Nephron progenitor cell (in vitro differentiated cells): ENCODE data around the gene GALNT2.

Source experiments
- DNase-seq: peaks from one replicate; pipeline ENCODE4 v3.0.0; 2021
- H3K27ac Mint-ChIP-seq: 2 replicates; pipeline ENCODE4 v1.8.0; 2021; ENCODE audit warnings: mild to moderate bottlenecking, moderate library complexity, mixed read lengths
- H3K27me3 Mint-ChIP-seq: 2 replicates; pipeline ENCODE4 v1.8.0; 2021; ENCODE audit warnings: mild to moderate bottlenecking, low read depth, mixed read lengths; ENCODE audit not compliant: poor library complexity
- H3K36me3 Mint-ChIP-seq: 2 replicates; pipeline ENCODE4 v1.8.0; 2021; ENCODE audit warnings: low read depth, mixed read lengths
- H3K4me1 Mint-ChIP-seq: 2 replicates; pipeline ENCODE4 v1.8.0; 2021; ENCODE audit warnings: mixed read lengths
- H3K4me3 Mint-ChIP-seq: 2 replicates; pipeline ENCODE4 v1.8.0; 2021; ENCODE audit warnings: mild to moderate bottlenecking, moderate library complexity, mixed read lengths
- H3K9me3 Mint-ChIP-seq: 2 replicates; pipeline ENCODE4 v1.8.0; 2021; ENCODE audit warnings: mild to moderate bottlenecking, moderate library complexity, mixed read lengths
- TF ChIP-seq, protein P1 (sequence below): fragments of 200-600 bp; sonication (generic); IDR thresholded peaks from 2 replicates; pipeline ENCODE4 v1.5.0; 2021; ENCODE audit warnings: antibody characterized with exemption

Gene GALNT2

DNA sequence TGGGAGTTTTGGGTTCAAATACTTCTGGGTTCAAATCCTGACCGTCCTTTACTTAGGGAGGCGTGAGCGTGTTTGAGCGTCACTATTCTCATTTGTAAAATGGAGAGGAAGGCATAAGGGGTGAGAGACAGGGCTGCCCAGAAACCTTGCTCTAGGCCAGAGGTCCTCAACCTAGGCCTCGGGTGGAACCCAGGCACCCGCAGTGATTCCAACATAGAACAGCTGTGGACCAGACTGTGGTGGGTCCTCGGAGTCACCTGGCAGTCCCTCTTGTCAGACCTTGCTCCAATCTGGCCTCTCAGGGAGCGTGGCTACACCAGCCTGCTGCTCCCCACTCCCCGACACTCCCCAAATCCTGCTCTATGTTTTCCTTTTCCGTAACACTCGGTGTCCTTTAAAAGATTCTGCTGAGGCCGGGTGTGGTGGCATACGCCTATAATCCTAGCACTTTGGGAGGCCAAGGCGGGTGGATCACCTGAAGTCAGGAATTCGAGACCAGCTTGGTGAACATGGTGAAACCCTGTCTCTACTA, 242.7 kb downstream of the GALNT2 start:
- Mint-ChIP-seq H3K27me3 (peaks cover 11% of the 10 kb centered on the region), H3K4me1 (no peaks in the 10 kb centered on the region), H3K27ac (no peak overlapping the region), H3K4me3 (no peak overlapping the region), H3K9me3 (no peaks in the 10 kb centered on the region), H3K36me3 (no peaks in the 10 kb centered on the region)
- TF ChIP-seq, protein P1, sequence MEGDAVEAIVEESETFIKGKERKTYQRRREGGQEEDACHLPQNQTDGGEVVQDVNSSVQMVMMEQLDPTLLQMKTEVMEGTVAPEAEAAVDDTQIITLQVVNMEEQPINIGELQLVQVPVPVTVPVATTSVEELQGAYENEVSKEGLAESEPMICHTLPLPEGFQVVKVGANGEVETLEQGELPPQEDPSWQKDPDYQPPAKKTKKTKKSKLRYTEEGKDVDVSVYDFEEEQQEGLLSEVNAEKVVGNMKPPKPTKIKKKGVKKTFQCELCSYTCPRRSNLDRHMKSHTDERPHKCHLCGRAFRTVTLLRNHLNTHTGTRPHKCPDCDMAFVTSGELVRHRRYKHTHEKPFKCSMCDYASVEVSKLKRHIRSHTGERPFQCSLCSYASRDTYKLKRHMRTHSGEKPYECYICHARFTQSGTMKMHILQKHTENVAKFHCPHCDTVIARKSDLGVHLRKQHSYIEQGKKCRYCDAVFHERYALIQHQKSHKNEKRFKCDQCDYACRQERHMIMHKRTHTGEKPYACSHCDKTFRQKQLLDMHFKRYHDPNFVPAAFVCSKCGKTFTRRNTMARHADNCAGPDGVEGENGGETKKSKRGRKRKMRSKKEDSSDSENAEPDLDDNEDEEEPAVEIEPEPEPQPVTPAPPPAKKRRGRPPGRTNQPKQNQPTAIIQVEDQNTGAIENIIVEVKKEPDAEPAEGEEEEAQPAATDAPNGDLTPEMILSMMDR, result no peak
- no peak for DNase-seq

DNA sequence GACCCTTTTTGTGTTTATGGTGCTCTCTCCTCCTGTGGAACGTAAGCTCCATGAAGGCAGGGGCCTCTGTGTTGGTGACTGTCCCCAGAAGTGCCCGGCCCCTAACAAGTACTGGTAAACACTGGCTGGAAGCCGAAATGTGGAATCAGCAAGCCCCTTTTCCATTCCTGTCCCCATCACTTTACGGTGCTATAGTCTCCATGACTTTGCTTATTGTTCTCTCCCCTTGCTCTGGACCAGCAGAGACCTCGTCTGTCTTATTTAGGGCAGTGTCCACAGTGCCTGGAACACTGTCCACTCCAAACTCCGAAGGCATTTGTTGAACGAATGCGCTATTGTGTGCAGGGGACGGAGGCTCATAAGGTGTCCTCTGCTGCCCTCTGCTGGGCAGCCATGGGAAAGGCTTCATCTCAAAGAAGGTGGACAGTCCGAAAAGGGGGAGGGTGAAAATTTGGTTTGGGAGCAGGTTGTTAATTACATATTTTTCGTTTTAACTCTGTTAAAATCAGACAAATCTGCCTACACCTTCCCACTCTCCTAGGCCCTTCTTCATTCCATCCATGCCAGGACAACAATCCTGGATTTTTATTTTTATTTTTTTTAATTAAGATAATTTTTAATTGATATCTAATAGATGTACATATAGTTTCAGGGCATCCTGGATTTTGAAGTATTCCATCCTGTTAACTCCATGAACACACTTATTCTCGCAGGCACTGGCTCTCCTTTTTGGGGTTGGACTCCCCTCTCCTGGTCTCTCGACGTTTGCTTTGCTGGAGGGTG, 243.5 kb downstream of the GALNT2 start:
- no peaks in the 10 kb centered on the region for H3K9me3 Mint-ChIP-seq
- TF ChIP-seq, protein P1, result peak; percentile 94
- no peak overlapping the region for H3K27ac Mint-ChIP-seq
- no peak overlapping the region for H3K4me3 Mint-ChIP-seq
- H3K27me3 Mint-ChIP-seq, result peaks cover 11% of the 10 kb centered on the region
- H3K4me1 Mint-ChIP-seq, result no peaks in the 10 kb centered on the region
- DNase-seq, result peak; percentile 79
- H3K36me3 Mint-ChIP-seq, result no peaks in the 10 kb centered on the region

DNA sequence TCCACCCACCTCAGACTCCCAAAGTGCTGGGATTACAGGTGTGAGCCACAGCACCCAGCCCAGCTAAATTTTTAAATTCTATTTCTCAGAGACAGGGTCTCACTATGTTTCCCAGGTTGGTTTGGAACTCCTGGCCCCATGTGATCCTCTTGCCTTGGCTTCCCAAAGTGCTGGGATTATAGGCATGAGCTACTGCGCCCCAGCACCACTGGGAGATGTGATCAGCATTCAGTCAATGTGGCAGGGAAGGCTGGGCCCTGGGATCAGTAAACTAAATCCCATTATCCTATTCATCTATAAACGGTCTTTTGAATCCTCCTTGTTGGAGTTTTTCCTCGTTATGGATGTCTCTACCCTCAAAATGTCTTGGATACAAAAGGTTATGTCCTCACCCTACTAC, 245.6 kb downstream of the GALNT2 start:
- Mint-ChIP-seq H3K27me3 (peaks cover 15% of the 10 kb centered on the region), H3K27ac (no peak overlapping the region), H3K4me3 (no peak overlapping the region), H3K4me1 (no peaks in the 10 kb centered on the region), H3K9me3 (no peaks in the 10 kb centered on the region), H3K36me3 (no peaks in the 10 kb centered on the region)
- DNase-seq, result no peak
- TF ChIP-seq, protein P1, result no peak

DNA sequence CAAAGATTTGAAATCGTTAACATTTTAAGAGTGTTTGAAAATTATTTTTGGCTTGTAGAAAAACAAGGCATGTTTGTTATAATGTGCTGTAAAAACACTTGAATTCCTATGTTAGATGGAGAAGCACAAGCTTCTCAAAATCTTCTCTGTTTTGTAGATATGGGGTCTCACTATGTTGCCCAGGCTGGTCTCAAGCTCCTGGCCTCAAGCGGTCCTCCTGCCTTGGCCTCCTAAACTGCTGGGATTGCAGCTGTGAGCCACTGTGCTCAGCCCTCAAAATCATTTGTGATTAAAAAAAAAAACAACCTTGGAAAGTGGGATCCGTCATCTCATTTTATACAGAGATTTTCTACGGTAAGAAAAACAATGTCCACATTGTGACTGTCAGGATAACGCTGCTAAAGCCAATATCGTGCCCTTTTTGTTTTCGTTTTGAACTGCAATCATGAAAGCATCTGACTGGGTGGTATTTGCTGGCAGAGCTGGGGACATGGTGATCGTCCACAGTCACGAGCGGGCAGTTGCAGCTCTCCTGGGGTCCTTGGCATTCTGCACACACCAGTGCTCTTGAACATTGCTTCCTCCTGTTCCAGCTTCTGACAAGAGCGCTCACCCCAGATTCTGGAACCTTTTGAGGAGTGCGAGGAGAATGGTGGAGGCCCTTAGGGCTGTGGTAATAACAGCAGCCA, 246.6 kb downstream of the GALNT2 start:
- Mint-ChIP-seq H3K4me1 (no peaks in the 10 kb centered on the region), H3K27ac (no peak overlapping the region), H3K9me3 (no peaks in the 10 kb centered on the region), H3K36me3 (no peaks in the 10 kb centered on the region), H3K27me3 (peaks cover 15% of the 10 kb centered on the region), H3K4me3 (no peak overlapping the region)
- TF ChIP-seq, protein P1, result no peak
- no peak for DNase-seq

DNA sequence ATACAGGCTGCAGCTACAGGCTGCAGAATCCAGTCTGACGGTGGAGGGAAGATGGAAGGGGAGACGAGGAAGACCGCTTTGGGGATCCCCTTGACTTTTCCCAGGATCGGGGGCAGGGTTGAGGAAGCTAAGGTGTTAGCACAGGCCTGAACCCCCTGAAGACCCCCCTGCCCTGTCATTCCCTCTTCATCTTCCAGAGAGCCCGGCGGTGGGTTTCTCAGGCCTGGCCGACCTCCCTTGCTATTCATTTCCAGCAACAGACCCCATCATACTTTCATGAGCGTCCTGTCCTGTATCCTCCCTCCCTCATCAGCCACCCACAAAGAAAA, 247.1 kb downstream of the GALNT2 start:
- H3K4me3 Mint-ChIP-seq, result no peak overlapping the region
- TF ChIP-seq, protein P1, result no peak
- no peaks in the 10 kb centered on the region for H3K4me1 Mint-ChIP-seq
- no peak overlapping the region for H3K27ac Mint-ChIP-seq
- peaks cover 15% of the 10 kb centered on the region for H3K27me3 Mint-ChIP-seq
- H3K36me3 Mint-ChIP-seq, result no peaks in the 10 kb centered on the region
- DNase-seq, result no peak
- no peaks in the 10 kb centered on the region for H3K9me3 Mint-ChIP-seq
